SH-SY5Y (cell line): ENCODE results near the gene PROKR2.

Experiments
- GATA2 ChIP-seq: IDR thresholded peaks from 2 replicates; pipeline ENCODE4 v1.6.1; 2011; ENCODE audit warnings: mild to moderate bottlenecking, low read depth, low read length
- GATA3 ChIP-seq: IDR thresholded peaks from 2 replicates; pipeline ENCODE4 v1.6.1; 2011; ENCODE audit warnings: low read depth, mild to moderate bottlenecking, low read length, moderate library complexity

The PROKR2 gene

DNA sequence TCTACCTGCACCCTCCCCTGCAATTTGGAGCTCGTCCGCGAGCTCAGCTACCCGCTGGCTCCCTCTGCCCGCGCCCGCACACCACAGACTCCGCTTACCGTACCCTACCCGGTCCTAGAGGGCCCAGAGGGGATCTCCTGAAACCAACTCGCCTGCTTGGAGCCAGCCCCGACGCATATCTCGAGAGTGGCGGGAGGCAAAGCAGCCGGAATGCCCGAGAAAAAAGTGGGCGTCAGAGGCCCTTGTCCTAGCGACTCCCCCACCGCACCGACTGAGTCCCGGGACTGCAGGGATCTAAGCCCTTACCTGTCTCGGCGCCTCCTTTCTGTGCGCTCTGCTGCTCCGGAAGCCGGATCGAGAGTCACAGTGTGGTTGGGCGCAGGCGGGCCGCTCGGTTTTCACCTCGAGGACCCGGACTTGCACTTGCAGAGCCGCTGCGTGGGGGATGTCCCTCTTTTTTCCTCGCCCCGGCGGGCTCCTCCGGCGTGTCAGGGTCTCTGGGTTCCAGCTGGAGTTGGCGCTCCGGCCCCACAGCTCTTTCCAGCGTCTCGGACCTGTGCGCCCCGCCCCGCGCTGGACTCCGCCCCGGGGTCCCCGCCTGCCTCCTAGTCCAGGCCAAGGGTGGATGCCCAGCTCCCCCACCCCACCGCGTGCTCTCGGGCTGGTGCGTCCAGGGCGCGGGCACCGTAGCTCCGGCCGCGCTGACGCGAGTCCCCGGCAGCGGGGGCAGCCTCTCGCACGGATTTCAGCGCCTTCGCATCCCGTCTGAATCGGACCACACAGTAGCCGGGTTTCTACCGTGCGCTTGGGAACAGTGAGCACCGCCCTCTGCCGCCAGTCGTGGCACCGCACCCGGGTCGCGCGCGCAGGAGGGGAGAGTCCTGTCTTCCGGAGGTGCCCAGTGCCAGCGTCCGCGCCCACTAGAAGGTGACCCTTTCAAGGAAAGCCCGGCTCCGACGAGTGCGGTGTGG, at the start of gene PROKR2:
Gene PROKR2, minus strand, starts transcription at position 767 of the 971 bp plus-strand sequence. CDS start 2,585 bp downstream, outside the sequence.
- no peak for TF ChIP-seq GATA3
- TF ChIP-seq GATA2 = no peak

DNA sequence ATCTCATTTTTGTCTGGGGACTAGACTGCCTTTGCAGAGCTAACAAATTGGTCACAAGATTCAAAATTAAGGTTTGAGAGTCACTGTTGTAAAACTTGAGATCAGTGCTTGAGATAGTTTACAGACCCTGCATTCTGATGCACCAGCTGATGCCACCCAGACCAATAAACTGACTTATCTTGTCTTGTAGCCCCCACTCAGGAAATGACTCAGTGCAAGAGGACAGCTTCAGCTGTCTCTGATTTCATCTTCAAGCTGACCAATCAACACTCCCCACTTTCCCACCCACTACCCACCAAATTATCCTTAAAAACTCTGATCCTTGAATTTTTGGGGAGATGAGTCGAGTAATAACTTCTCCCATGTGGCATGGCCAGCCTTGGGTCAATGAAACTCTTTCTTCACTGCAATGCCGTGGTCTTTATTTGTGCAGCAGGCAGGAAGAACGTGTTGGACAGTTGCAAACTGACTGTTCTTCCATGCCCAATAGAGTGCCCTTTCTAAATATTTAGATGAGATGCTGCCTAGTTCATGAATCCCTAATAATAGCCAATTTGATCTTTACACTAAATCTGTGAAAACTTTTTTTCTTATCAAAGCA, 48.3 kb upstream of the PROKR2 start:
- TF ChIP-seq GATA2 = no peak
- no peak for TF ChIP-seq GATA3

DNA sequence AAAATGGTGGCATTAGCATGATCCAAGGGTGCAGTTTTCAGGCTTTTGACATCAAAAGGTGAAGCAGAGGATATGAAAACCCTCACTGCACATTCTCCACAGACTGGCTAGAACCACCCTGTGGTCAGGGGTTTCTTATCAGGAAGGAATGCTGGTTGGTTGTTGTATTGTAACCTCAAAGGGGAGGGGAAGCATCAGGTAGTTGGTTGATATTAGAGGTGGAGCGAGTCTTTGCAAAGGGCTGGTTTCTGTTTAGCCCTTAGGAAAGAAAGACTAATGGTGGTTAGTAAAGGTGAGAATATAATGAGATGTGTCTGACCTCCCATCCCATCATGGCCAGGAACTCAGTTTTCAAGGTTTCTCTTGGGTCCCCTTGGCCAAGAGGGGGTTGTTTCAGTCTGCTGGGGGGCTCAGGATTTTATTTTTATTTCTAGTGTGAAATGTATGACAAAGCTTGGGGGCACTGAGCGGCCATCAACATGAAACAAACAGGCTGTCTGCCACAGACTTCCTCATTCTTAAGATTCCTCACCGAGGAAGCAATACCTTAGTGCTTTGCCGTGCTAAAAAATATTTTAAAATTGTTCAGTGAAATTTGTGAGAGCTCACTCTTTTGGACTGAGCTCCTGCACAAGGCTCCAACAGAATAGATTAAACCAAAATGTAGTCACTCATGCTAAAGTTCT, 47.5 kb upstream of the PROKR2 start:
- TF ChIP-seq GATA2 (no peak), GATA3 (no peak)

GRCh38 chr20:5362771-5363170, 46.0 kb upstream of the PROKR2 start:
- TF ChIP-seq GATA2 (no peak), GATA3 (no peak)

GRCh38 chr20:5361176-5361575, 44.4 kb upstream of the PROKR2 start:
- TF ChIP-seq GATA2 (no peak), GATA3 (no peak)

DNA sequence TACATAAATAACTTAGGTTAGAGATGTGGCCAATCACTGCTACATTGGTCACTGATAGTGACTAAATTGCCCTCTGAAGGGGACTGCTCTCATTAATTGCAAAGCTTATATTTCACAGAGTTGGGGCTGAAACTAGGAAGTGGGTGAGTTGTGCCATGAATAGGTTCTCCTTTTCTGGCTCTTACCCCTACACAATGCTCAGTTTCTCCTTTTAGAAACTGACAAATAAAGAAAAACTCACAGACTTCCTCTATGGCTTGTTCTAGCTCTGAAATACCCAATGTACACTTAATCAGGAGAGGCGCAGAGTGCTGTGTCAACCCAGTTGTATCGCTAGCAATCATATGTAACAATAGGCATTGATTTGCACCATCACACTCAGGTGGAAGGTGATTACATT, 41.2 kb upstream of the PROKR2 start:
- TF ChIP-seq GATA2 (no peak), GATA3 (no peak)

DNA sequence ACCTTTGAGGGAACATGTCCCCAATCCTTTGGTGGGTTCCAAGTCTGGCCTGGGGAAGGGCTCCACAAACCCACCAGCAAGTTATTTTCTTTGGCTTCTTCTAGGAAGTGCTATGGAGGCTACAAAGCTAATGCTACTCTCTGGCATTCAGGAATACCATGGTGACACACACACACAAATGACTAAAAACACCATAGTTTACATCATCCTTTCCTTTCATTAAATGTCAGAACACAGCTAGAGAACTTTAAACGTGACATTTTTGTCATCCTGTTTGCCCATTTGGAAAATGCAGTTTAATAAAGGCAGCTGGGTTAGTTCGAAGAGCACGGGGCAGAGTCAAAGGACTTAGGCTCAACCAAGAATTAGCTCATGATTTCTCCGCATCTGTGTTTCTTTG, 40.2 kb upstream of the PROKR2 start:
- no peak for TF ChIP-seq GATA3
- TF ChIP-seq GATA2 = no peak

GRCh38 chr20:5354901-5355300, 38.1 kb upstream of the PROKR2 start:
- TF ChIP-seq GATA3 = no peak
- no peak for TF ChIP-seq GATA2

DNA sequence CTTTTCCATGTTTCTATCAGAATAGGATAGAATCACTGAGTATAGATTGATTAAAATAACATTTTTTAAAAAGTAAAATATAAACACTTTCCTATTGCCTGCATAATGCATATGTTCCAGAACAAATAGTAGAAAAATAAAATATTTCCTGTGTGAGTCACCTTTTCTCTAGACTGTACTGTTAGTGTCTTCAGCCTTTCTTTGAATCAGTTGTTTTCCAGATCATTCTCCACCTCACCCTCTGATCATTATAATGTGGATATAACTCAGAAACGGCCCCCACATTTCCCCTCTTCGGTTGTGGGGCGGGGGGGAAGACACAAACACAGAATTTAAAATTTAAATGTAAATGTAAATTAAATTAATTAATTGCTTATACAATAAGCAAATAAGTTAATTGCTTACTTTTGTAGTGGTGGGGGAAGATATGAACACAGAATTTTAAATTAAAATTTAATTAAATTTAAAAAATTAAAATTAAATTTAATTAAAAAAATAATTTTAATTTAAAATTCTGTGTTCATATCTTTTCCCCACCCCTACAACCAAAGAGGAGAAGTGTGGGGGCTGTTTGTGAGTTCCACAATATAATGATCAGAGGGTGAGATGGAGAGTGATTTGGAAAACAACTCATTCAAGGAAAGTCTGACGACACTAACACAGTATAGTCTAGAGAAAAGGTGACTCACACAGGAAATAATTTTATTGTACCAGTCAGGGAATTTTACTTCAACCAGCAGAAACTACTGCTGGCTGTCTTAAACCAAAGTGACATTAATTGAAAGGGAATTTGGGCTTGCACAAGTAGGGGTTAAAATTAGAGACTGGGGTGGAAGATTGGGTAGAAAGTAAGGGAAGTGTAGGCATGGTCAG, 37.1 kb upstream of the PROKR2 start:
- no peak for TF ChIP-seq GATA3
- no peak for TF ChIP-seq GATA2

- no peak for TF ChIP-seq GATA3
- no peak for TF ChIP-seq GATA2
Observed at GRCh38 chr20:5349448-5349847, 32.7 kb upstream of the PROKR2 start.

- TF ChIP-seq GATA2 = no peak
Observed at GRCh38 chr20:5342021-5342420, 25.3 kb upstream of the PROKR2 start.

DNA sequence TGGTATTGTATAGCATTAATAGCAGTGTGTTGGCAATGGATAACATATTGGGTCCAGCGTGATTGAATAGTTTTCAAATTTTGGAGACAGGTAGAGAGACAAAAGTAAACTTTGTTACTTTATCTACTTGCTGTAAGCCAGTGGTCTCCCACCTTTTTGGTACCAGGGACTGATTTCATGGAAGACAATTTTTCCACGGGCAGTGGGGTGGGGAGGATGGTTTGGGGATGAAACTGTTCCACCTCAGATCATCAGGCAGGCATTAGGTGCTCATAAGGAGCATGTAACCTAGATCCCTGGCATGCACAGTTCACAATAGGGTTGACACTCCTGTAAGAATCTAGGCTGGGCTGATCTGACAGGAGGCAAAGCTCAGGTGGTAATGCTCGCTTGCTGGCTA, 14.6 kb upstream of the PROKR2 start:
- TF ChIP-seq GATA3 = no peak
- no peak for TF ChIP-seq GATA2

- TF ChIP-seq GATA3 (no peak), GATA2 (no peak)
Observed at GRCh38 chr20:5328268-5328667, 11.5 kb upstream of the PROKR2 start.

DNA sequence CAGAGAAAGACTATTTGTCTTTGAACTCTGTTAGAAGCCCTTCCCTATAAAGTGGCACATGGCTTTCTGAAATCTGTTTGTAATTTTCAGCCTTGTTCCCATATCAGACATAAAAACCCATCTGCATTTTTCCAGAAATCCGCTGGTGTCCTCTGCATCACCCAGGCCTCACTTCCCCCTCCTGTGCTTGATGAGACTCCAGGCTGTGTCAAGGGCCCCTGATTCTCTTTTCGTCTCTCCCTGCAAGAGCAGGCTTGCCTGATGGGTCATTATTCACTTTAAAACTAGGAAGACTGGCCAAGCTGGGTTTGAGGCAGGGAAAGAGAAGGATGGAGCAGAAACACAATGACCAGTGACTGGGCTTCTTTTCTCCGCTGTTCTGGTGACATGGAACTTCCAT, 10.6 kb upstream of the PROKR2 start:
- TF ChIP-seq GATA3 (no peak), GATA2 (no peak)

GRCh38 chr20:5315807-5316187, 957 bp downstream of the PROKR2 start:
- TF ChIP-seq GATA2 (no peak), GATA3 (no peak)
